Skeletal muscle cell (primary cell): ENCODE measurements around the gene PPP2R1B.
"Not testable (repeated sequence)": the region's sequence is repeated elsewhere in the genome, so short reads cannot be mapped to it uniquely, and the experiment has no call there.

Source experiments
- DNase-seq: peaks from one replicate; pipeline ENCODE4 v3.0.0-alpha.2; 2010; ENCODE audit warnings: low read depth
- H3K4me3 ChIP-seq: 2 replicates; pipeline ENCODE4 v1.5.1; 2011; ENCODE audit warnings: low read depth, mild to moderate bottlenecking, control low read depth, low read length, moderate library complexity

The PPP2R1B gene

GRCh38 chr11:111785076-111785475, 18.9 kb upstream of the PPP2R1B start:
- no peak for DNase-seq
- no peak overlapping the region for H3K4me3 ChIP-seq

- DNase-seq, H3K4me3 ChIP-seq: not testable (repeated sequence)
Measured at GRCh38 chr11:111784311-111784710, 18.1 kb upstream of the PPP2R1B start.

- DNase-seq, result no peak
- no peak overlapping the region for H3K4me3 ChIP-seq
Measured at GRCh38 chr11:111782109-111782741, 16.0 kb upstream of the PPP2R1B start.

GRCh38 chr11:111779118-111779517, 12.9 kb upstream of the PPP2R1B start:
- DNase-seq, result no peak
- no peak overlapping the region for H3K4me3 ChIP-seq

- DNase-seq, result no peak
Measured at GRCh38 chr11:111778047-111778558, 11.9 kb upstream of the PPP2R1B start.

GRCh38 chr11:111777094-111778046, 11.2 kb upstream of the PPP2R1B start:
- DNase-seq, result no peak
- H3K4me3 ChIP-seq, result no peak overlapping the region

More at GRCh38 chr11:111778047-111778558, 11.9 kb upstream of the PPP2R1B start:
- H3K4me3 ChIP-seq, result no peak overlapping the region

- H3K4me3 ChIP-seq, result no peak overlapping the region
- no peak for DNase-seq
Measured at GRCh38 chr11:111776398-111777093, 10.4 kb upstream of the PPP2R1B start.

GRCh38 chr11:111774955-111775710, 8.9 kb upstream of the PPP2R1B start:
- DNase-seq, result no peak
- no peak overlapping the region for H3K4me3 ChIP-seq

GRCh38 chr11:111772535-111772934, 6.3 kb upstream of the PPP2R1B start:
- H3K4me3 ChIP-seq, result no peak overlapping the region
- no peak for DNase-seq

GRCh38 chr11:111771205-111771604, 5.0 kb upstream of the PPP2R1B start:
- not testable (repeated sequence) for H3K4me3 ChIP-seq, DNase-seq

GRCh38 chr11:111770581-111771134, 4.5 kb upstream of the PPP2R1B start:
- DNase-seq, result no peak
- no peak overlapping the region for H3K4me3 ChIP-seq

GRCh38 chr11:111766834-111767142, 599 bp upstream of the PPP2R1B start:
- H3K4me3 ChIP-seq, result peak overlapping the region; percentile 89
- DNase-seq, result no peak

GRCh38 chr11:111765320-111765983, 737 bp downstream of the PPP2R1B start:
- peak overlapping the region; percentile 89 for H3K4me3 ChIP-seq
- no peak for DNase-seq

GRCh38 chr11:111764621-111765020, 1.6 kb downstream of the PPP2R1B start:
- H3K4me3 ChIP-seq, result peak overlapping the region; percentile 89
- DNase-seq, result no peak

GRCh38 chr11:111762981-111763643, 3.1 kb downstream of the PPP2R1B start:
- no peak for DNase-seq
- no peak overlapping the region for H3K4me3 ChIP-seq

GRCh38 chr11:111762526-111762925, 3.7 kb downstream of the PPP2R1B start:
- no peak for DNase-seq
- no peak overlapping the region for H3K4me3 ChIP-seq

GRCh38 chr11:111761036-111761435, 5.2 kb downstream of the PPP2R1B start:
- DNase-seq, result no peak
- no peak overlapping the region for H3K4me3 ChIP-seq

- H3K4me3 ChIP-seq, result no peak overlapping the region
- no peak for DNase-seq
Measured at GRCh38 chr11:111759778-111760407, 6.3 kb downstream of the PPP2R1B start.
